AG09309 (cell line): Measurements from ENCODE around the gene SEPTIN1.

Experiments
- DNase-seq: peaks from one replicate; pipeline ENCODE4 v3.0.0-alpha.2; 2010; ENCODE audit warnings: low read depth
- H3K4me3 ChIP-seq: 2 replicates; pipeline ENCODE4 v1.5.1; 2011; ENCODE audit warnings: mild to moderate bottlenecking, low read depth, low read length, moderate library complexity; ENCODE audit not compliant: control insufficient read depth
- CTCF ChIP-seq: IDR thresholded peaks from 2 replicates; pipeline ENCODE4 v1.5.1; 2011; ENCODE audit warnings: mild to moderate bottlenecking, low read depth, low read length, inconsistent platforms; ENCODE audit not compliant: insufficient read depth, control insufficient read depth; ENCODE audit errors: missing control alignments

Gene SEPTIN1

GRCh38 chr16:30366511-30366910 is 15.8 kb downstream of the SEPTIN1 start:
- no peak overlapping the region for H3K4me3 ChIP-seq
- DNase-seq: no peak
- TF ChIP-seq CTCF: no peak

GRCh38 chr16:30365200-30365599 is 17.2 kb downstream of the SEPTIN1 start:
- H3K4me3 ChIP-seq: no peak overlapping the region
- TF ChIP-seq CTCF: no peak
- no peak for DNase-seq

DNA sequence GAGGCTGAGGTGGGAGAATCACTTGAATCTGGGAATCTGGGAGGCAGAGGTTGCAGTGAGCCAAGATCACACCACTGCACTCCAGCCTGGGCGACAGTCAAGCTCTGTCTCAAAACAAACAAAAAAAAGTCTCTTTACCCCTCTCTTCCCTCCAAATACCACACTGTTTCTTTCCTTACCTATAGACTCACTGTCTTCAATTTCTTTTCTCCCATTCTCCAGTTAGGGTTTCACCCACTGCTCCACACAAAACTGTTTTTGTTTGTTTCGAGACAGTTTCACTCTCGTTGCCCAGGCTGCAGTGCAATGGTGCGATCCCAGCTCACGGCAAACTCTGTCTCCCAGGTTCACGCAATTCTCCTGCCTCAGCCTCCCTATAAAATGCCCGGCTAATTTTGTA is 21.2 kb downstream of the SEPTIN1 start:
- no peak for TF ChIP-seq CTCF
- no peak for DNase-seq
- no peak overlapping the region for H3K4me3 ChIP-seq

- DNase-seq: no peak
- H3K4me3 ChIP-seq: no peak overlapping the region
- TF ChIP-seq CTCF: no peak
Observed at GRCh38 chr16:30359871-30360170, 22.5 kb downstream of the SEPTIN1 start.

DNA sequence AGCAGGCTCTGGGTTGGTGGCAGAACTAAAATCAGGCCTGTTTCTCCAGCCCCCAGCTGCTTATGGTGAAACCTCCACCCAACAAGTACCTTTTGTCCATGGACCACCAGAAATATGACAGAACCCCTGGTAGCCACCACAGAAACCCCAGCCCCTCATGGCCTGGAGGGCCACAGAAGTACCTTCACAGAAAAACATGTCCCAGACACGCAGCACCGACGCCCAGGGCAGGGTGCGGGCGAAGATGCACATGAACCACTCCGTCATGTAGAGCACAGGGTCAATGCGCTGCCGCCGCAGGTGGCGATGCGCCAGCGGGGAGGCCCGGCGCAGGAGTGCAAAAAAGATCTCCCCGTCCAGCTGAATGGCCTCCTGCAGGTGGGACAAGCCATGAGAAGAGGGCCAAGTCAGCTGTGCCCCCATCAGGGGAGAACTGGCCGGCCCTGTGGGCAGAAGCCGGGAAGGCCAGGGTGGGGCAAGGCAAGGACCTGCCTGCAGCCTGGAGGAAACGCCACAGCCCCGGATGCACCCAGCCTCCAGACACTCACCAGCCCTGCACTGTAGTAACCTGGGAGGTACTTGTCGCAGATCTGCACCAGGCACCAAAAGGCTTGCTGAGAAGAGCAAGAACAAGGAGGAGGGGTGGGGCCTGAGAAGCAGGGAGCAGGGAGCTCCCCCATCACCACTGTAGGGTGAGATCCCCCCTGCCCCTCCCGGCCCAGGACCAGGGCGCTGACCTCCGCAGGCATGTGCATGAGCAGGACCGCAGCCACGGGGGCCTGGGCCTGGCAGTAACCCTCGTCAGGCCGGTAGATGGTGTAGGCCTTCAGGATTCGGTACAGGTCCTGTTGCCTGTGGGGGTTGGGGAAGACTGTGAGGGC is 23.1 kb downstream of the SEPTIN1 start:
- no peak overlapping the region for H3K4me3 ChIP-seq
- no peak for DNase-seq
- no peak for TF ChIP-seq CTCF

- DNase-seq: no peak
- TF ChIP-seq CTCF: no peak
- H3K4me3 ChIP-seq: no peak overlapping the region
Observed at GRCh38 chr16:30358577-30358936, 23.8 kb downstream of the SEPTIN1 start.
